ENCODE data around the gene GPR137C. TPM values are rescaled to one million over a fixed set of nuclear protein-coding genes. Genes with fewer than 3 reads are reported as not detected.

The GPR137C gene
- total and polyA plus RNA-seq, 2 of the 8 experiments (the other 6 are each of a cell fraction or from before 2014, with no cell fraction given) = 2.7 to 4.3 TPM

DNA sequence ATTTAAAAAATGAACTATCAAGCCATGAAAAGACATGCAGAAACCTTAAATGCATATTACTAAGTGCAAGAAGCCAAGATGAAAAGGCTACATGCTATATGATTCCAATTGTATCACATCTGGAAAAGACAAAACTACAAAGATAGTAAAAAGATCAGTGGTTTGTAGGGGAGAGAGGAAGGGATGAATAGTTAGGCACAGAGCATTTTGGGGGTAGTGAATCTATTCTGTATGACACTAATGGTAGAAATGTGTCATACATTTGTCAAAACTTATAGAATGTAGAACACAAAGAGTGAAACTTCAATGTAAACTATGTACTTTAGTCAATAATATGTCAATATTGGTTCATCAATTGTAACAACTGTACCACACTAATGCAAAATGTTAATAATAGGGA, 21.2 kb upstream of the GPR137C start:
- no peak for DNase-seq (ENCODE audit: low read depth in 1 of 2, low spot score in 2 of 2)
- Histone ChIP-seq H2BK12ac (ENCODE audit: low read depth, low read length) (no peak overlapping the region), H4K5ac (ENCODE audit: insufficient read length, low read depth, low read length) (no peak overlapping the region), H3K79me1 (ENCODE audit: low read depth, low read length) (no peaks in the 10 kb centered on the region), H4K20me1 (replicated peaks in 1 of 2; ENCODE audit: control insufficient read depth in 1 of 2, insufficient read depth in 2 of 2, low read length in 2 of 2) (no peaks in the 10 kb centered on the region), H3K79me2 (ENCODE audit: control insufficient read depth in 1 of 2, insufficient read depth in 2 of 2, low read length in 2 of 2) (no peaks in the 10 kb centered on the region), H3K27ac (ENCODE audit: low read depth, low read length) (no peak overlapping the region), H3K4ac (replicated peaks; ENCODE audit: insufficient read length, low read depth, low read length) (no peak overlapping the region), H4K91ac (replicated peaks; ENCODE audit: insufficient read length, low read length) (no peak overlapping the region), H2AFZ (ENCODE audit: low read length) (no peak overlapping the region), H2BK120ac (replicated peaks; ENCODE audit: low read depth, low read length) (no peak overlapping the region), H3K36me3 (ENCODE audit: control insufficient read depth in 2 of 4, insufficient read depth in 4 of 4, low read length in 3 of 4) (peaks cover 2 to 15% (median 10%) of the 10 kb centered on the region in 4 experiments; a peak in 5 of 8 replicates), H2BK5ac (ENCODE audit: low read depth, low read length) (no peak overlapping the region), H3K27me3 (replicated peaks in 1 of 4; ENCODE audit: control insufficient read depth in 3 of 4, extremely low read depth in 1 of 4, insufficient read depth in 3 of 4, low read length in 3 of 4) (no peaks in the 10 kb centered on the region), H2AK5ac (ENCODE audit: low read depth, low read length) (no peak overlapping the region), H3K23me2 (ENCODE audit: low read depth, low read length) (no peaks in the 10 kb centered on the region), H3K18ac (ENCODE audit: extremely low read depth, low read length) (no peak overlapping the region), H2BK15ac (ENCODE audit: low read length) (no peak overlapping the region), H3K56ac (replicated peaks; ENCODE audit: insufficient read length, low read depth, low read length) (no peak overlapping the region), H2BK20ac (ENCODE audit: low read length) (no peak overlapping the region), H3K4me2 (ENCODE audit: insufficient read depth in 1 of 2, low read depth in 2 of 2, low read length in 2 of 2) (no peak overlapping the region), H3K9ac (replicated peaks in 1 of 4; ENCODE audit: extremely low read depth in 1 of 4, low read depth in 3 of 4, low read length in 3 of 4) (no peak overlapping the region), H3K23ac (ENCODE audit: insufficient read length) (no peak overlapping the region), H3K4me3 (ENCODE audit: extremely low read depth in 1 of 4, insufficient read depth in 2 of 4, low read depth in 3 of 4, low read length in 4 of 4) (no peak overlapping the region), H3K4me1 (replicated peaks in 1 of 4; ENCODE audit: control insufficient read depth in 3 of 4, insufficient read depth in 4 of 4, low read length in 3 of 4) (no peaks in the 10 kb centered on the region), H3K9me3 (ENCODE audit: insufficient read depth in 2 of 2, low read depth in 1 of 2, low read length in 1 of 2) (no peaks in the 10 kb centered on the region), H3K14ac (ENCODE audit: insufficient read length) (no peak overlapping the region), H4K8ac (ENCODE audit: extremely low read depth, insufficient read depth, low read length) (no peak overlapping the region)
- TF ChIP-seq CEBPB (IDR thresholded peaks at IDR 0.05; ENCODE audit: low read depth, low read length) (no peak), TEAD4 (IDR thresholded peaks at IDR 0.05; ENCODE audit: low read depth, low read length) (no peak), EGR1 (IDR thresholded peaks at IDR 0.05; ENCODE audit: borderline replicate concordance, low read depth, low read length) (no peak), GTF2F1 (IDR thresholded peaks at IDR 0.05; ENCODE audit: borderline replicate concordance, low read depth, low read length) (no peak), POU5F1 (IDR thresholded peaks at IDR 0.05; ENCODE audit: low read depth, low read length) (no peak), ASH2L (IDR thresholded peaks at IDR 0.05; ENCODE audit: low read length) (no peak), RXRA (IDR thresholded peaks at IDR 0.05; ENCODE audit: insufficient read depth, low read depth, low read length) (no peak), CREB1 (IDR thresholded peaks at IDR 0.05) (no peak), RNF2 (IDR thresholded peaks at IDR 0.05; ENCODE audit: borderline replicate concordance, low read depth, low read length, missing control alignments, poor library complexity, severe bottlenecking) (no peak), CHD1 (IDR thresholded peaks at IDR 0.05; ENCODE audit: low read depth, low read length) (no peak), MAX (IDR thresholded peaks at IDR 0.05) (no peak), SIN3A (conservative IDR thresholded peaks at IDR 0.05 in 1 of 2, IDR thresholded peaks at IDR 0.05 in 1 of 2; ENCODE audit: low read depth in 1 of 2, low read length in 2 of 2) (no peak), JUN (IDR thresholded peaks at IDR 0.05; ENCODE audit: low read depth, low read length) (no peak), SP1 (IDR thresholded peaks at IDR 0.05; ENCODE audit: low read depth, low read length) (no peak), FOSL1 (IDR thresholded peaks at IDR 0.05; ENCODE audit: insufficient read depth, low read depth, low read length) (no peak)
- ChIA-PET CTCF (ENCODE audit: partially characterized antibody) (interaction anchor here (0.6 kb wide), 1 partner anchor 55 kb away, joined by 3 read pairs; no protein-coding TSS in a partner anchor), POLR2A (ENCODE audit: partially characterized antibody) (no interaction called here)
- no peak for FAIRE-seq
